ENCODE data around the gene CMTM7. TPM values are rescaled to one million over a fixed set of nuclear protein-coding genes. Genes with fewer than 3 reads are reported as not detected.
A peak's percentile ranks its signal among the peaks of the same experiment; 100 is the strongest.

Gene CMTM7
- total and polyA plus RNA-seq, 9 of the 15 experiments (the other 6 are each of a cell fraction or from before 2014, with no cell fraction given), result 0.03 to 1.6 (median 0.42) TPM; not detected in 4

GRCh38 chr3:32391643-32392535, at the start of gene CMTM7 (continued):
- TF ChIP-seq E2F6 (IDR thresholded peaks at IDR 0.05; ENCODE audit: borderline replicate concordance in 1 of 2, extremely low read depth in 1 of 2, insufficient read depth in 1 of 2, insufficient read length in 1 of 2, low read depth in 1 of 2, low read length in 1 of 2, poor library complexity in 1 of 2, severe bottlenecking in 1 of 2) (peak in 1 of 2 experiments; percentile 42), PCBP1 (IDR thresholded peaks at IDR 0.05; ENCODE audit: low read depth, low read length, poor library complexity, severe bottlenecking) (peak; percentile 31), EZH2 (IDR thresholded peaks at IDR 0.05; ENCODE audit: borderline replicate concordance, low read depth, low read length) (0 out of 2 replicates have a peak, but pooled peaks have one; percentile 64), PRDM10 (IDR thresholded peaks at IDR 0.05; ENCODE audit: partially characterized antibody) (peak; percentile 27), NUFIP1 (IDR thresholded peaks at IDR 0.05; ENCODE audit: partially characterized antibody) (no peak), POU5F1 (IDR thresholded peaks at IDR 0.05; ENCODE audit: borderline replicate concordance, low read depth, low read length, partially characterized antibody) (no peak), CHD1 (IDR thresholded peaks at IDR 0.05; ENCODE audit: low read length) (peak; percentile 53), TFAM (CRISPR knock-in tag; conservative IDR thresholded peaks at IDR 0.05) (no peak), L3MBTL2 (IDR thresholded peaks at IDR 0.05) (peak; percentile 32; the same call in 1 of the 2 replicates), CC2D1A (IDR thresholded peaks at IDR 0.05) (no peak)
- TF ChIP-seq, protein P1, sequence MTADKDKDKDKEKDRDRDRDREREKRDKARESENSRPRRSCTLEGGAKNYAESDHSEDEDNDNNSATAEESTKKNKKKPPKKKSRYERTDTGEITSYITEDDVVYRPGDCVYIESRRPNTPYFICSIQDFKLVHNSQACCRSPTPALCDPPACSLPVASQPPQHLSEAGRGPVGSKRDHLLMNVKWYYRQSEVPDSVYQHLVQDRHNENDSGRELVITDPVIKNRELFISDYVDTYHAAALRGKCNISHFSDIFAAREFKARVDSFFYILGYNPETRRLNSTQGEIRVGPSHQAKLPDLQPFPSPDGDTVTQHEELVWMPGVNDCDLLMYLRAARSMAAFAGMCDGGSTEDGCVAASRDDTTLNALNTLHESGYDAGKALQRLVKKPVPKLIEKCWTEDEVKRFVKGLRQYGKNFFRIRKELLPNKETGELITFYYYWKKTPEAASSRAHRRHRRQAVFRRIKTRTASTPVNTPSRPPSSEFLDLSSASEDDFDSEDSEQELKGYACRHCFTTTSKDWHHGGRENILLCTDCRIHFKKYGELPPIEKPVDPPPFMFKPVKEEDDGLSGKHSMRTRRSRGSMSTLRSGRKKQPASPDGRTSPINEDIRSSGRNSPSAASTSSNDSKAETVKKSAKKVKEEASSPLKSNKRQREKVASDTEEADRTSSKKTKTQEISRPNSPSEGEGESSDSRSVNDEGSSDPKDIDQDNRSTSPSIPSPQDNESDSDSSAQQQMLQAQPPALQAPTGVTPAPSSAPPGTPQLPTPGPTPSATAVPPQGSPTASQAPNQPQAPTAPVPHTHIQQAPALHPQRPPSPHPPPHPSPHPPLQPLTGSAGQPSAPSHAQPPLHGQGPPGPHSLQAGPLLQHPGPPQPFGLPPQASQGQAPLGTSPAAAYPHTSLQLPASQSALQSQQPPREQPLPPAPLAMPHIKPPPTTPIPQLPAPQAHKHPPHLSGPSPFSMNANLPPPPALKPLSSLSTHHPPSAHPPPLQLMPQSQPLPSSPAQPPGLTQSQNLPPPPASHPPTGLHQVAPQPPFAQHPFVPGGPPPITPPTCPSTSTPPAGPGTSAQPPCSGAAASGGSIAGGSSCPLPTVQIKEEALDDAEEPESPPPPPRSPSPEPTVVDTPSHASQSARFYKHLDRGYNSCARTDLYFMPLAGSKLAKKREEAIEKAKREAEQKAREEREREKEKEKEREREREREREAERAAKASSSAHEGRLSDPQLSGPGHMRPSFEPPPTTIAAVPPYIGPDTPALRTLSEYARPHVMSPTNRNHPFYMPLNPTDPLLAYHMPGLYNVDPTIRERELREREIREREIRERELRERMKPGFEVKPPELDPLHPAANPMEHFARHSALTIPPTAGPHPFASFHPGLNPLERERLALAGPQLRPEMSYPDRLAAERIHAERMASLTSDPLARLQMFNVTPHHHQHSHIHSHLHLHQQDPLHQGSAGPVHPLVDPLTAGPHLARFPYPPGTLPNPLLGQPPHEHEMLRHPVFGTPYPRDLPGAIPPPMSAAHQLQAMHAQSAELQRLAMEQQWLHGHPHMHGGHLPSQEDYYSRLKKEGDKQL (CRISPR knock-in tag; IDR thresholded peaks at IDR 0.05; ENCODE audit: borderline replicate concordance), result no peak
- TF ChIP-seq, protein P2, sequence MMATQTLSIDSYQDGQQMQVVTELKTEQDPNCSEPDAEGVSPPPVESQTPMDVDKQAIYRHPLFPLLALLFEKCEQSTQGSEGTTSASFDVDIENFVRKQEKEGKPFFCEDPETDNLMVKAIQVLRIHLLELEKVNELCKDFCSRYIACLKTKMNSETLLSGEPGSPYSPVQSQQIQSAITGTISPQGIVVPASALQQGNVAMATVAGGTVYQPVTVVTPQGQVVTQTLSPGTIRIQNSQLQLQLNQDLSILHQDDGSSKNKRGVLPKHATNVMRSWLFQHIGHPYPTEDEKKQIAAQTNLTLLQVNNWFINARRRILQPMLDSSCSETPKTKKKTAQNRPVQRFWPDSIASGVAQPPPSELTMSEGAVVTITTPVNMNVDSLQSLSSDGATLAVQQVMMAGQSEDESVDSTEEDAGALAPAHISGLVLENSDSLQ (IDR thresholded peaks at IDR 0.05), result no peak

Measured in K562 (cell line).